SK-N-SH (cell line): ENCODE measurements around the gene ADD3.

ENCODE experiments used
- CTCF ChIP-seq: fragments of 200-600 bp; sonication (generic); IDR thresholded peaks from 2 replicates; pipeline ENCODE4 v1.6.1; 2017; ENCODE audit warnings: antibody characterized with exemption, mild to moderate bottlenecking, moderate library complexity
- SIN3A ChIP-seq: IDR thresholded peaks from 2 replicates; pipeline ENCODE4 v1.6.1; 2012; ENCODE audit warnings: low read depth, mild to moderate bottlenecking, low read length, moderate library complexity, borderline replicate concordance

GRCh38 chr10:110123594-110123993, 115.8 kb downstream of the ADD3 start:
- TF ChIP-seq SIN3A (no peak), CTCF (no peak)
